Measurements from ENCODE around the gene PRKCB.

Gene PRKCB

DNA sequence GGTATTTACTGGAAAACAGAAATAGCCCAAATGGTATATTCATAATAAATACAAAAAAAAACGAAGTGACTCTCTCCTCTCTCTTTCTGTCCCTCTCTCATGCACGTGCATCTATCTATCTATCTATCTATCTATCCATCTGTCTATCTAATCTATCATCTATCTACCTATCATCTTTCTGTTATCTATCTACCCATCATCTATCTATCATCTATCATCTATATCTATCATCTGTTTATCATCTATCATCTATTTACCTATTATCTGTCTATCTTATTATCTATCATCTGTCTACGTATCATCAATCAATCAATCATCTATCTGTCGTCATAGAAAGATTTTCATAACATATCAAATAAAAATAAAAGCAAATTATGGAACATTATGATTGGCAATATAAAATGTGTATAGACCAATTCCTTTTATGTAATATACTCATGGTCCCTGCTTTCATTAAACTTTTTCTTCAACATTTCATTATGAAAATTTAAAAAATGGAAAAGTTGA, 293.7 kb downstream of the PRKCB start:
- Histone ChIP-seq H3K36me3 (ENCODE audit: control insufficient read depth, insufficient read depth, low read length) (no peaks in the 10 kb centered on the region), H3K27ac (no peak overlapping the region), H2AFZ (no peak overlapping the region), H3K4me2 (ENCODE audit: low read length) (no peak overlapping the region), H3K9ac (no peak overlapping the region), H3K27me3 (ENCODE audit: control insufficient read depth, insufficient read depth, low read length) (no peaks in the 10 kb centered on the region), H3K9me3 (ENCODE audit: control insufficient read depth, low read length) (no peaks in the 10 kb centered on the region), H3K4me3 (ENCODE audit: low read depth, low read length) (no peak overlapping the region), H3K79me2 (no peaks in the 10 kb centered on the region), H3K4me1 (no peaks in the 10 kb centered on the region)
- TF ChIP-seq, protein P1, sequence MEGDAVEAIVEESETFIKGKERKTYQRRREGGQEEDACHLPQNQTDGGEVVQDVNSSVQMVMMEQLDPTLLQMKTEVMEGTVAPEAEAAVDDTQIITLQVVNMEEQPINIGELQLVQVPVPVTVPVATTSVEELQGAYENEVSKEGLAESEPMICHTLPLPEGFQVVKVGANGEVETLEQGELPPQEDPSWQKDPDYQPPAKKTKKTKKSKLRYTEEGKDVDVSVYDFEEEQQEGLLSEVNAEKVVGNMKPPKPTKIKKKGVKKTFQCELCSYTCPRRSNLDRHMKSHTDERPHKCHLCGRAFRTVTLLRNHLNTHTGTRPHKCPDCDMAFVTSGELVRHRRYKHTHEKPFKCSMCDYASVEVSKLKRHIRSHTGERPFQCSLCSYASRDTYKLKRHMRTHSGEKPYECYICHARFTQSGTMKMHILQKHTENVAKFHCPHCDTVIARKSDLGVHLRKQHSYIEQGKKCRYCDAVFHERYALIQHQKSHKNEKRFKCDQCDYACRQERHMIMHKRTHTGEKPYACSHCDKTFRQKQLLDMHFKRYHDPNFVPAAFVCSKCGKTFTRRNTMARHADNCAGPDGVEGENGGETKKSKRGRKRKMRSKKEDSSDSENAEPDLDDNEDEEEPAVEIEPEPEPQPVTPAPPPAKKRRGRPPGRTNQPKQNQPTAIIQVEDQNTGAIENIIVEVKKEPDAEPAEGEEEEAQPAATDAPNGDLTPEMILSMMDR (IDR thresholded peaks at IDR 0.05) = no peak

DNA sequence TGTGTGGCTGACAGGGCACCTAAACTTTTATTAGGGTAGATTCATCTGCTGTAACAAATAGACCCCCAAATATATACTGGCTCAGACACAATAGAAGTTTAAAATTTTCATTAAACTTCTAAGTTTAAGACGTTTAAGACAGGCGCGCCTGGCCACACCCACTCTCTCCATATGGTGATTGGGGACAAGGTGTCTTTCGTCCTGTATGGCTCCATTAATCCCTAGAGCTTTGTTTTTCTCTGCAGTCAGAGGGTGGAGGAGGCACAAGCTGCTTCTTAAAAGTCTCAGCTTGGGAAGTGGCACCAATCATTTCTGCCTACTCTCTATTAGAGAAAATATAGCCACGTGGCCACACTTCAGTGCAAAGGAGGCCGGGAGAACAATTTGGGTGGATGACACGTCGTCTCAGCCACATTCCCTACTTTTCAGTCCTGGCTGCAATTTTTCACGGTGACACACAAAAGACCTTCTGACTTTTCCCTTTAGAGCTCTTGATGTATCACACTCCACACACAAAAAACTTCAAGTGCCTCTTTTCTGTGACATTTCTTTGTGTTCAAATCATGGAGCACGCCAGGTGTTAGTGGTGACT, 294.8 kb downstream of the PRKCB start:
- Histone ChIP-seq H3K4me2 (ENCODE audit: low read length) (no peak overlapping the region), H3K27ac (no peak overlapping the region), H3K9ac (no peak overlapping the region), H3K9me3 (ENCODE audit: control insufficient read depth, low read length) (no peaks in the 10 kb centered on the region), H3K36me3 (ENCODE audit: control insufficient read depth, insufficient read depth, low read length) (no peaks in the 10 kb centered on the region), H3K27me3 (ENCODE audit: control insufficient read depth, insufficient read depth, low read length) (no peaks in the 10 kb centered on the region), H2AFZ (no peak overlapping the region), H3K4me1 (no peaks in the 10 kb centered on the region), H3K79me2 (no peaks in the 10 kb centered on the region), H3K4me3 (ENCODE audit: low read depth, low read length) (no peak overlapping the region)
- TF ChIP-seq, protein P1 (IDR thresholded peaks at IDR 0.05) = no peak

DNA sequence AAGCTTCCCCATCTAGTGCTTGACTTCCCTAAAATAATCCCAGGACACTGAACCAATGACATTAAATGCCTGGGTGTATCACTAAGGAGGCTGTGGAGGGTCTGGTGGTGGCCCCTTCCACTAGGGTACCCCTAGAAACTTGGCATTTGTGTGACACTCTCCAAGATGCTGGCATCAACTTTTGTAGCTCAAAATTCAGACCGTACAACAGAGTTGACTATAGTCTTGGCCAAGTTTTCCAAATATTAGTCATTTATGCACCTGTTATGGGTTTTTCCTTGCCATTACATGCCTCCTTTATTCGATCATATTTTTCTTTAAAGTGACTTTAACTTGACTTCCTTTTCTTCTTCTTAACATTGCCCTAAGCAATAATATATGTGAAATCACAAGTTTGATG, 295.5 kb downstream of the PRKCB start:
- Histone ChIP-seq H3K4me3 (ENCODE audit: low read depth, low read length) (no peak overlapping the region), H3K9ac (no peak overlapping the region), H3K4me2 (ENCODE audit: low read length) (no peak overlapping the region), H3K27me3 (ENCODE audit: control insufficient read depth, insufficient read depth, low read length) (no peaks in the 10 kb centered on the region), H3K27ac (no peak overlapping the region), H3K79me2 (no peaks in the 10 kb centered on the region), H2AFZ (no peak overlapping the region), H3K9me3 (ENCODE audit: control insufficient read depth, low read length) (no peaks in the 10 kb centered on the region), H3K4me1 (no peaks in the 10 kb centered on the region), H3K36me3 (ENCODE audit: control insufficient read depth, insufficient read depth, low read length) (no peaks in the 10 kb centered on the region)
- TF ChIP-seq, protein P1 (IDR thresholded peaks at IDR 0.05) = no peak

GRCh38 chr16:24132048-24132796, 296.4 kb downstream of the PRKCB start:
- no peaks in the 10 kb centered on the region for H3K27me3 ChIP-seq (ENCODE audit: control insufficient read depth, insufficient read depth, low read length)
- H2AFZ ChIP-seq = no peak overlapping the region
- H3K36me3 ChIP-seq (ENCODE audit: control insufficient read depth, insufficient read depth, low read length) = no peaks in the 10 kb centered on the region
- no peaks in the 10 kb centered on the region for H3K4me1 ChIP-seq
- no peak overlapping the region for H3K4me3 ChIP-seq (ENCODE audit: low read depth, low read length)
- H3K4me2 ChIP-seq (ENCODE audit: low read length) = no peak overlapping the region
- TF ChIP-seq, protein P1 (IDR thresholded peaks at IDR 0.05) = no peak
- no peak overlapping the region for H3K27ac ChIP-seq
- H3K9me3 ChIP-seq (ENCODE audit: control insufficient read depth, low read length) = no peaks in the 10 kb centered on the region
- no peaks in the 10 kb centered on the region for H3K79me2 ChIP-seq
- no peak overlapping the region for H3K9ac ChIP-seq

All from parathyroid adenoma (tissue), 2 donors.